OCI-LY1 (cell line): ENCODE results near the gene RBKS.

Source experiments
- CTCF ChIP-seq: fragments of 200-600 bp; sonication (generic), shearing (Covaris generic); IDR thresholded peaks from 2 replicates; pipeline ENCODE4 v1.5.1; 2017; ENCODE audit warnings: mild to moderate bottlenecking, antibody characterized with exemption, low read length, moderate library complexity, mixed read lengths
- EZH2 ChIP-seq: fragments of 200-600 bp; sonication (generic), shearing (Covaris generic); IDR thresholded peaks from 2 replicates; pipeline ENCODE4 v1.8.0; 2017; ENCODE audit warnings: borderline replicate concordance, mixed run types, mild to moderate bottlenecking, antibody characterized with exemption, low read length, moderate library complexity, mixed read lengths

- no peak for TF ChIP-seq CTCF
- no peak for TF ChIP-seq EZH2
Observed at GRCh38 chr2:27808418-27808817, 81.8 kb downstream of the RBKS start.
